KG1 (cell line): ENCODE results near the gene DNER.
"Not testable (repeated sequence)": the region's sequence is repeated elsewhere in the genome, so short reads cannot be mapped to it uniquely, and the experiment has no call there.

Source experiments
- DNase-seq: peaks from one replicate; lab custom pipeline; 2025; lab: John Stamatoyannopoulos, UW

DNER gene

DNA sequence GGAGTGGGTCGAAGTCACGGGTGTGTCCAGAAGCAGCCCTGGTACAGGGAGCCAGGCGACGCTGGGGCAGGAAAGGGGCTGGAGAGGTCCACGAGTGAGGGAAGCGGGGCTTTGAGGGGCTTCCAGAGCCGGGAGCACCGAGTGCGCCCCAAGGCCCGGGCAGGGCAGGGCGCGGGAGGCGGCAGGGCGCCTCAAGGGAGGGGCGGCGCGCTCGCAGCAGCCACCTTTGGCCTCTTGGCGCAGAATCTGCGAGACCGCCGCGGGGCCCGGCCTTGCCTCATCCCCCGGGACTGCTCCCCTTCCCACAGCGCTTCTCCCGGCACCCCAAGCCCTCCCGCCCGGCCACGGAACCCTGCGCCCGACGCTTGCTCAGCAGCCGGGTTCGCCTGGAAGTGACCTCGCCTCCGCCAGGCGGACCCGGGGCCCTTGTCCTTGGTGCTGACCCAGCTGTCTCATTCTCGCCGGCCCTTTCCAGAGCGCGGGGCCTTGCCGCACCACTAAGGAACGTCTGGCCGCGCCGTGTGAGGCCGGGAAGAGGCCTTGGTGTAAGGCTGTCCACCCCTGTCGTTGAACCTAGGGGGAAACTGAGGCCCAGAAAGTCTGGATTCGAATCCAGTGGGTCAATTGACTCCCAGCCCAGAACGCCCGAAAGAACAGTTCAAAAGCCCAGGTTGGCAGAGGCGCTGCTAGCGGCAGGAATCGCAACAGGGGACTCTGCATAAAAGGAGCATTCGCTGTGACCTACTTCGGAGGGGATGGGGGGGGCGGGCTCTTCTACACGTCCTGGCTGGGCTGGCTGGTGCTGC, 584 bp upstream of the DNER start:
- no peak for DNase-seq

DNA sequence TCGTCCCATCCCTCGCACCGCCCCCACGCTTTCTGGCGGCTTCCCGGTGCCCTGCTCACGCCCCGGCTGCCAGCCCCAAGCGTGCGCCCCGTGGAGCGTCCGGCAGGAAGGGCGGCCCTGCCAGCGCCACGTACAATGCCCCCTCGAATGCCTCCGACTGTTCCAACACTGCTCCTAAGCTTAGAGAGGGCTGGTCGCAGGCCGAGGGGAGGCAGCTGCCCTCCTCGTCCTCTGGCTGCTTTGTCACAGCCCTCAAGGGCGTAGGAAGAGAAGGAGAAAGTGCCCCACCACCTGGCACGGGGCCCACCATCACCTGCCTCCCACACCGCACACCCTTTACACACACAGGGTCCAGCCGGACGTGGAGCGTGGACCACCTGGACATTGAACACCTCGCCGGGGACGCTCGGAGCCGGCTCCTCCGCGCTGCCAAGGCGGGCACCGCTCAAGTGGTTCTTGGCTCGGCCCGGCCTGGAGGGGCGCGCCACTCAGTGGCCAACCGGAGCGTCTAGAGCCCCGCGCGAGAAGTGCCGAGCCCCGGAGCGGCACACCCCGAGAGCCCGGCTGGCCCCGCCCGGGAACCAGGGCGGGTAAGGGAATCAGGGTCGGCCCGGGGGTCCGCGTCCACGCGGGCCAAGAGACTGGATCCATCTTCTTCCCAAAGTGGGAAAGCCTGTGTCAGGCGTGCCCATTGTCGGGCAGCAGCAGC, 830 bp downstream of the DNER start:
- no peak for DNase-seq

DNA sequence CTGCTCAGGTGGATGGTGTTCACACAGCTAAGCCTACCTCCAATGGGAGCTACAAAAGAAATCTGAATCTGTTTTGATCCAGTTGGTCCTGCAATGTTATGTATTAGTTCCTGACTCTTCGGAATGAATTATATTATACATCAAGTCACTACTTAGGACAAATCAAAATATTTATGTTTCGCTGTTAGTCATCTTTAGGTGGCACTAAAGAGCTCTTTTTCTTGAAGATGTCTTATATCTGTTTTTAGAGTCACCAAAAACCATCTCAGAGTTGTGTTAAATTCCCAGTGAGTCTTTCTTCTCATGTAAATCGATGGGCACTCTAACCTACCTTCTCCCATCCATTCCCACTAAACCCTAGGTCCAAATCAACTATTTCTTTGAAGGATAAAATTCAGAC, 2.2 kb downstream of the DNER start:
- DNase-seq = no peak

GRCh38 chr2:229708335-229708734, 6.0 kb downstream of the DNER start:
- no peak for DNase-seq

DNA sequence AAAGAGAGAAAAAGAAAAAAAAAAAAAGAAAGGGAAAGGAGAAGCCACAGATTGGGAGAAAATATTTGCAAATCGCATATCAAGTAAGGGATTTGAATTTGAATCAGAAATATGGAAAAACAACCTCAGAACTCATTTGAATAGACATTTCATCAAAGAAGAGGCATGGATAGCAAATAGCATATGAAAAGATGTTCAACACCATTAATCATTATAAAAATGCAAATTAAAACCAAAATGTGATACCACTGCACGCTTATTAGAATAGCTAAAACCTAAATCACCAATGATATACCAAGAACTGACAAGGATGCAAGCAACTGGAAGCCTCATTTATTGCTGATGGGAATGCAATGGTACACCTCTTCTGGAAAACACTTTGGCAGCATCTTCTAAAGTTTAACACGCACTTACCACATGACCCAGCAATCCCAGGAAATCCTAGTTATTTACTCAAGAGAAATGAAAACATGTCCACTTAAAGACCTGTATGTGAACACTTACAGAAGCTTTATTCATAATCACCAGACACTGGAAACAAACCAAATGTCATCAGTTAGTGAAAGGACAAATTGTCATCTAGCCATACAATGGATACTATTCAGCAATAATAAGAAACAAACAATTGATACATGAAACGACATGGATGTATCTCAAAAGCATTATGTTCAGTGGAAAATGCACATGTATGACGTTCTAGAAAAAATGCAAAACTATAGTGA, 10.3 kb downstream of the DNER start:
- no peak for DNase-seq

GRCh38 chr2:229701716-229702115, 12.6 kb downstream of the DNER start:
- DNase-seq = no peak

- no peak for DNase-seq
Measured at GRCh38 chr2:229701062-229701461, 13.3 kb downstream of the DNER start.

DNA sequence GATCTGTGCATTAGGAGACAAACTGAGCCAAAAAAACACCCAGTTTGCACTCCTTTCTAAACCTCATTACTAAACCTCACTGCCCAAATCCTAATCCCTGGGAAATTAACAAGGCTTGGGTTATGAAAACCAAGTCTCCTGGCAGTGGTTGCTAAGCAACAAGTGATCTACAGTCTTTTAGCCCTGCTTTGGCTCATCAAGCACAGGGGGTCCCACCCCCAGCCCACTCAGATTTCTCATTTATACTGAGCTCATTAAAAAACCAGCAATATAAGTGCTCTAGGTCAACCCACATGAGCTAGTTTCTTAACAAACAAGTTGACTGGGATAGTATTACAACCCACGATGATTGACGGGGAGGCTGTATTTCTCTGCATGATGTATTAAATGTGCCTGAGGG, 18.4 kb downstream of the DNER start:
- no peak for DNase-seq

GRCh38 chr2:229693845-229694244, 20.5 kb downstream of the DNER start:
- DNase-seq = not testable (repeated sequence)

GRCh38 chr2:229691631-229692030, 22.7 kb downstream of the DNER start:
- no peak for DNase-seq

- DNase-seq = no peak
Measured at GRCh38 chr2:229689307-229689839, 25.0 kb downstream of the DNER start.

- no peak for DNase-seq
Measured at GRCh38 chr2:229688141-229688540, 26.2 kb downstream of the DNER start.

DNA sequence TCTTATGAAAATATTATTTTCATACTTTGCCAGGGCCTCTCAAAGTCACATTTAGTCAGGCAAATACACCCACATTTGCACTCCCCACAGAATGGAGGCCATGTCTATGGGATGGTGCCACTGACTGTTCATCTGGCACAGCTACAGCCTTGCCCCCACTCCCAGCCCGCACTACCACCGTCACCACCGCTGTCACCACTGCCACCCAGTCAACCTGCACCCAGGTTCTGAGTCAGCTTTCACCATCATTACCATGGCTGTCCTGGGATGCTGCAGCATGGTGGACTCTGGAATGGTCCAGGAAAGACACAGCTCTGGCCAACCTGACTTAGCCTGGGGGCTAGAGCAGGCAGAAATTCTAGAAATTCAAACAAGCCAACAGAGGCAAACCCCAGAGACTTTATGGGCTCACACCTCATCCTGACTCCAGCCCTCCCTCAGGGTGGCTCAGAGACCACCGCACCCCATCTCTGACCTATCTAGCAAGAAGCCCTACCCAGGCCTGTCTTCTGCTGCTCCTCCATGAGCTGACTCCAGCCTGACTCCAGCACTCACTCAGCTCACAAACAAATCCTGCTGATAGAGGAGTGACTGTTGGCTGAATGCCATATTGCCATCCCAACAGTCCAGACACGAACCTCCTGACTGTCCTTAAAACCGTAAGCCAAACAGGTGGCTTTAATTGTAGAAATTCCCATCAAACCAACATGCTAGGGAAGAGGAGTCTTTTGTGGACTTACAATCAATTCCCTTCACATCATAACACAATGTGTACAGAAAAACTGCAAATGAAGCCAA, 28.0 kb downstream of the DNER start:
- no peak for DNase-seq

DNA sequence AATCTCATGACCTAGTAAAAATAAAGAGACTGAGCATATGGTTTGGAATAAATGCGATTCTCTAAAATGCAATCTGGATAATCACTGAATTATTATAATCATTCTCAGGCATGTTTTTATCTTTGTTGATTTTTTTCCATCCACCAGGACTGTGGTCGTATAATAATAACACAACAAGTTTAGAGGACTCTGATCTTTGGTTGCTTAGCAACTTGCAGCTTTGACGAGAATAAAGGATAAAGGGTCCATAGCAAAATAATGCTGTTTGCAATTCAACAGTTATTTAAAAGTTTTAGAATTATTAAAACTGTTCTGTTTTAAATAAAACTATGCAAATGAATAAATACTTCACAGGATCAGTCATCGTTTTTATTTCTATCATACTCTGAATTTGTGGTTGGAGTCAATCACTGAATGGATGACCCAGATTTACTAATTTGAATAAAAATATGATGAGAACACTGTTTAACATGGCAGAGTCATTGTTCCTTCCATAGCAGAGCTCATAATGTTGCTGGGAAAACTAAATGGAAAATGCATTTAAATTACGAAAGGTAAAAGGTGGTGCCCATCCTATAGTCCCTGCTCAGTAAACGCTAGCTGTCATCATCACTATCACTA, 29.3 kb downstream of the DNER start:
- no peak for DNase-seq

DNA sequence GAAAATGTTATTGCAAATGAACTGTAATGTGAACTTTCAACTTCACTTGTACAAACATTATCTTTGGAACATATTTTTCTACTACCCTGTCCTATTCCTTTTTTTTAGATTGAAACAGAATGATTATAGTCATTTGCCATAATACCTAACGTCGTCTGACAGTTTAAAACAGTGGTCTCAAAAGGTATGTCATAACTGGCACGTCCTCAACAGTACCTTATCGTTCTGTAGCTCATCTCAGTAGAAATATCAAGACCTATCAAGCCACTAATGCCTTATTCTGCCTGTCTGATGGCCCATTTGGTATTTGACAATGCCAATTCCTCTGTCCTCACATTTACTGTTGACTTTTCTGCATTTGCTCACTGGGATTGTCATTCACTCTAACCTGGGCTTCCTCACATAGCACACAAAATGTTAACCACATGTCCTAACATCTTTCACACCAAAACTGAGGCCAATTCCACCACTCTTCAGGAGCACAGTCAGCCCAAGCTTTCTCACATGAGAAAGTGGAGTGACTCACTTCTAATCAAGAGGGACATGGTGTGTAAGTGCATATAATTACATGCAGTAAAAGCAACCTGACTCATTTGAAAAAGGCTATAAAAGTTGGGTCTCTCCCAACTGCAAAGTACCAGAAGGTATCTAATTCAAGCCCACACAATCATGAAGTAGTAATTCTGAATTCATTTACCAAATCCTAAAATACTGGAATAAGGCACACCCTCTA, 34.8 kb downstream of the DNER start:
- no peak for DNase-seq

DNA sequence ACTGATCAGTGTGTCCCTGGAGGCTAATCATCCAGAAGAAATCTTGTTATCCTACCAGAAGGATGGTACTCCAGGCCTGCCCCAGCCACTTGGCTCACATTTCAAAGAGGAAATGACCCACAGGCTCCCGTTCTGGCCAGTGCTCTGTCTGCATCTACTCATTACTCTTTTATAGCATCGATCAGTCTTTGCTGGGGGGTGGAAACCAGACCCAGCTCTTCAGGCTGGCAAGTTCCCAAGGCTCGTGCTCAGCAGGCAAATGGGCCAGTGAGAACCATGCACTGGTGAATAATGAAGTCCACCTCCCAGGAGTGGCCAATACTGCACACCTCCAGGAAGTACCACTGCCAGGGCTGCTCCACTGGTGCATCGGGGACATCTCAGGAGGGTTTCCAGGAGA, 38.8 kb downstream of the DNER start:
- no peak for DNase-seq

GRCh38 chr2:229674830-229675530, 39.4 kb downstream of the DNER start:
- no peak for DNase-seq

GRCh38 chr2:229673676-229674075, 40.7 kb downstream of the DNER start:
- no peak for DNase-seq

DNA sequence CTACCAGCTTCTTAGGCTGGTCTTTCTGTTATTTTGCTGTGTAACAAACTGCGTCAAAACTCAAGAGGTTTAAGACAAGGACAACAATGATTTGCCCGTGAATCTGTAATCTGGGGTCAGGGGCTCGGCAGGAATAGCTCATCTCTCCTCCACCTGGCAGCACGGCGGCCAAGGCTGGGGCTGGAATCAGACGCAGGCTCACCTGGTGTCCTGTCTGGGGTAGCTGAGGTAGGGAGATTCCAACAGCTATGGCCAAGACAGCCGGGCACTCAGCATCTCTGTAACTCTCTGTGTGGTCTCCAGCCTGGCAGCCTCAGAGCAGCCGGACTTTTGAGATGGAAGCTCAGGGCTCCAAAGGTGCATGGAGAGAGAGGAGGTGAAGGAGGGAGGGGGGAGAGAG, 42.3 kb downstream of the DNER start:
- no peak for DNase-seq

DNA sequence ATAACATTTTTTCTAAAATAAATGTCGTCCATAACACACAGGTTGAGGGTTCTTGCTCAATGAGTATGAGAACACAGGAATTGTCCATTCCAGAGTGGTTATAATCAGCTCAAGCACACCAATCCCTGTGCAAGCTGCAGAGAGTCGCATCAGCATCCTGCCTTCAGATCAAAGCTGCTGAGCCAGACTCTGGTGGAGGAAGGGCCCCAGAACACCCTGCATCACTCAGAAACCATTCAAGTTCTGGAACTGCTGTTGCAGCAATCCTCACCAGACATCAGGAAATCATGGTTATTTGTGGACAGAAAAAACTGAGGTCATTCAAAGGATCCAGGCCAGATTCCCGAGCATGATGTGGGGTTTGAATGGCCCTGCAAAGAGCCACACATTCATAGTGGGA, 44.5 kb downstream of the DNER start:
- no peak for DNase-seq
